HG03457 (cell line): ENCODE data around the gene UNC5B.
"Not testable (repeated sequence)": the region's sequence is repeated elsewhere in the genome, so short reads cannot be mapped to it uniquely, and the experiment has no call there.

ENCODE experiments used
- ATAC-seq: cut with Tn5 transposase; IDR thresholded peaks from one replicate; pipeline ENCODE4 v1.9.1; 2021; ENCODE audit warnings: moderate number of reproducible peaks; ENCODE audit not compliant: unreplicated experiment

Gene UNC5B

GRCh38 chr10:71209352-71209715, 3.0 kb upstream of the UNC5B start:
- ATAC-seq: no peak

GRCh38 chr10:71209731-71210541, 2.4 kb upstream of the UNC5B start:
- no peak for ATAC-seq

- no peak for ATAC-seq
Observed at GRCh38 chr10:71210542-71210871, 1.9 kb upstream of the UNC5B start.

- ATAC-seq: no peak
Observed at GRCh38 chr10:71211053-71211452, 1.3 kb upstream of the UNC5B start.

- ATAC-seq: no peak
Observed at GRCh38 chr10:71211775-71212317, 524 bp upstream of the UNC5B start.

- no peak for ATAC-seq
Observed at GRCh38 chr10:71213127-71213621, 804 bp downstream of the UNC5B start.

- ATAC-seq: no peak
Observed at GRCh38 chr10:71213761-71214440, 1.5 kb downstream of the UNC5B start.

GRCh38 chr10:71214641-71215559, 2.5 kb downstream of the UNC5B start:
- ATAC-seq: no peak

GRCh38 chr10:71216363-71216695, 4.0 kb downstream of the UNC5B start:
- no peak for ATAC-seq

- ATAC-seq: no peak
Observed at GRCh38 chr10:71216751-71217265, 4.4 kb downstream of the UNC5B start.

- ATAC-seq: no peak
Observed at GRCh38 chr10:71217266-71218045, 5.1 kb downstream of the UNC5B start.

GRCh38 chr10:71218046-71218650, 5.8 kb downstream of the UNC5B start:
- ATAC-seq: no peak

GRCh38 chr10:71218651-71219050, 6.3 kb downstream of the UNC5B start:
- ATAC-seq: no peak

GRCh38 chr10:71219236-71219917, 7.0 kb downstream of the UNC5B start:
- ATAC-seq: not testable (repeated sequence)

GRCh38 chr10:71219918-71220688, 7.7 kb downstream of the UNC5B start:
- no peak for ATAC-seq

- ATAC-seq: no peak
Observed at GRCh38 chr10:71220689-71221540, 8.5 kb downstream of the UNC5B start.

GRCh38 chr10:71221586-71222202, 9.3 kb downstream of the UNC5B start:
- ATAC-seq: no peak
